GM03348 (cell line): ENCODE results near the gene TMEM126A.
"Not testable (repeated sequence)": the region's sequence is repeated elsewhere in the genome, so short reads cannot be mapped to it uniquely, and the experiment has no call there.

Experiments
- DNase-seq: peaks from one replicate; pipeline ENCODE4 v3.0.0; 2012; ENCODE audit warnings: low spot score

Gene TMEM126A

DNA sequence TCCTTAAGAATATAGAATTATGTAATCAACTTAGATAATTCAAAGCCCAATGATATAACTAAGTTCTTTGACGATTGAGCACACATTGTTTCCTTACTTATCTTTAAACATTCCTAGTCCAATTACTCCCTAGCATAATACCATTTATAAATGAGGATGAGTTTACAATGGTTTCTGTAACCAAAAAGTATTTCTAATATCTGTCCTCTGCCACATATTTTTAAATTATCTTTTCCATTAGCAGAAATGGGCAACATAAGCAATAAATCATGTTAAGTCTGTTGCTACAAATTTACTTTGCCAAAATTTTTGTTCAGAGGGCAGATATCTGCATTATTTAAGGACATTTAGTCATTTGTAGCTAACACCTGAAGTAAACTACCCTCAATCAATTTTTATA is 10.4 kb downstream of the TMEM126A start:
- DNase-seq, result no peak

GRCh38 chr11:85661972-85662664 is 14.4 kb downstream of the TMEM126A start:
- DNase-seq, result no peak

GRCh38 chr11:85663080-85663752 is 15.4 kb downstream of the TMEM126A start:
- no peak for DNase-seq

DNA sequence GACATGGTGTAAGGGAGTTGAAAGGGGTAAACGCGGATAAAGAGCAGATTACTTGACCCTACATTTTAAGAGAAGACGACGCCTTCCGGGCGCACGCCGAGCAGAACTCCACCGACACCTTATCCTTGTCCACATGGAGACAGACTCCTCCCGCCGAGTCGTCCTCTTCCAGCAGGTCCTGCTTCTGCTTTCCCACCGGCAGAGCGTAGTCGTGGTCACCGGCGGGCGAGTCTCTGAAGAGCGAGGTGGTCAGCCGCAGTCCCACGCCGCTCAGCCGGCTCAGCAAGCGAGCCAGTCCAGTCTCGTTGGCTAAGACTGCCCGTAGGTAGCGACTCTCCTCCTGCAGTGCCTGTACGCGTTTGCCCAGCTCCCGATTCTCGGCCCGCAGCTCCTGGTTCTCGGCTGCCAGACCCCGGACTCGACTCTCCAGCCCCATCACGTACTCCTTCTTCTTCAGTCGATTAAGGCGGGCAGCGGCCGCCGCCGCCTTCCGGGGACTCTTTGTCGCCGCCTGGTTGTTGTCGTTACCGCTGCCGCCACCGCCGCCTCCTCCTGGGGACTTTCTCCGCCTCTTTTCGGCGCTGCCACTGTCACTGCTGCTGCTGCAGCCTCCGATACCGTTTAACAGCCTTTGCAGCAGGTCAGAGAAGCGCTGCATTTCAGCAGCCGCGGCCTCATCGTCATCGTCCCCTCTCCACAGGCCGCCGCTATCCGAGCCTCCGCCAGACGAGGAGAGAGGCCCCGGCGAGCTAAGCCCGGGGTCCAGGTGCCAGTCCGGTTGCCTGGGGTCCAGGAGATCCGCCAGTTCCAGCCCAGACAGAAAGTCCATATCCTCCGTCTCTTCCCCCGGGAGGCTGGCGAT is 16.2 kb downstream of the TMEM126A start:
- peak; percentile 70 for DNase-seq

GRCh38 chr11:85664615-85665481 is 17.1 kb downstream of the TMEM126A start, which contains the start of gene CREBZF:
Gene CREBZF, minus strand, starts transcription at chr11:85665129. Its CDS starts 254 bp downstream, at chr11:85664875.
- DNase-seq, result peak; percentile 94

DNA sequence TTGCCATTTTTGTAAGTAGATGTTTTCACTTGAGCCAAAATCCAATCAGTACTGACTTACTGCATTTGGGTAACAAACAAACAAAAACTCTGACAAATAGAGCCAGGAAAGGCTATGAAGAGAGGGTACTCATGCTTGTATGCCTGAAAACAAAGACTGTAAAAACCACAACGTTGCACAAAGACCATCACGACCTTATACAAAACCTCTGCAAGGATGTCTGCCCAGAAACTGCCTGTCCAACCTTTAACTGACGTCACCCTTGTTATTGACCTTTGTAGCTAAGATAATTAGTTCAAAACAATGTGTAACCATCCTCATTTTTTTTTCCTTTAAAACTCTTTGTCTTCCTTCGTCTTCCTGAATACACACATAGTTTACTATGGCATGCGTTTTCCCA is 18.0 kb downstream of the TMEM126A start:
- no peak for DNase-seq

- no peak for DNase-seq
Observed at GRCh38 chr11:85666687-85667086, 18.9 kb downstream of the TMEM126A start.

- no peak for DNase-seq
Observed at GRCh38 chr11:85668157-85668556, 20.4 kb downstream of the TMEM126A start.

GRCh38 chr11:85670949-85671663 is 23.3 kb downstream of the TMEM126A start:
- not testable (repeated sequence) for DNase-seq

- no peak for DNase-seq
Observed at GRCh38 chr11:85672105-85672902, 24.5 kb downstream of the TMEM126A start.

- no peak for DNase-seq
Observed at GRCh38 chr11:85673393-85673792, 25.6 kb downstream of the TMEM126A start.

DNA sequence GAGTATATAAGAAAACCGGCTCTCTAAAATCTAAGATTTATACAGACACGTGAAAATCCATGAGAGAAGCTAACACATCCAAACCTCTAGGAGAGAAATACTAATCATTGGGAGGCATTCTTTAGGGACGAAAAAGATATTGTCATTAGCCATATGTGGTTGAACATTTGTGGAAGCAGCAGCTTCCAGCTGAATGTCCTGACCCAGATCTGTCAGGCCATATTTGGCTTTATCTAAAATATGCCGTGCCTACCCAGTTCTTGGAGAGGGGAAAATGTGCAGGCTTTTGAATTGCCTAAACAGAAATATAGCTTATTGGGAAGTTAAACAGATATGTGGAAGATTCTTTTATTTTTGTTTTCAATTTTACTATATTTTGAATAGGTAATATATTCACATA is 31.8 kb downstream of the TMEM126A start:
- DNase-seq, result no peak

DNA sequence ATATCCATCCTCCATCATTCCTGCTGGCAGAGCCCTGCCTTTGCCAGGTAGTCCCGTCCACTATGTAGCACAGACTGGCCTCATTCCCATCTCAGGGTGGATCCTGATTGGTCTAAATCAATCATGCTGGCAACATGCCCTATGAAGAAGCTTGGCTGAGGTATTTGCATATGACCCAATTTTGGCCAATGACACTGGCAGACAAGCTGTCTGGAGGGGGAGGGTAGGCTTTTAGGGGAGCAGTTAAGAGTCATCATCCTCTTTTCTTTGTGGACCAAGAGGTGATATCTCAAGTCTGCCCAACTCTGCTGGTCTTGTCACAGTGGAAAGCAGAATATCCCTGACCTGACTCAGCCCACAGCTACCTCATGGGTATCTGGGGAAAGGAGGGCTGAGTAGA is 33.1 kb downstream of the TMEM126A start:
- no peak for DNase-seq

- DNase-seq, result no peak
Observed at GRCh38 chr11:85682330-85683305, 34.9 kb downstream of the TMEM126A start.

DNA sequence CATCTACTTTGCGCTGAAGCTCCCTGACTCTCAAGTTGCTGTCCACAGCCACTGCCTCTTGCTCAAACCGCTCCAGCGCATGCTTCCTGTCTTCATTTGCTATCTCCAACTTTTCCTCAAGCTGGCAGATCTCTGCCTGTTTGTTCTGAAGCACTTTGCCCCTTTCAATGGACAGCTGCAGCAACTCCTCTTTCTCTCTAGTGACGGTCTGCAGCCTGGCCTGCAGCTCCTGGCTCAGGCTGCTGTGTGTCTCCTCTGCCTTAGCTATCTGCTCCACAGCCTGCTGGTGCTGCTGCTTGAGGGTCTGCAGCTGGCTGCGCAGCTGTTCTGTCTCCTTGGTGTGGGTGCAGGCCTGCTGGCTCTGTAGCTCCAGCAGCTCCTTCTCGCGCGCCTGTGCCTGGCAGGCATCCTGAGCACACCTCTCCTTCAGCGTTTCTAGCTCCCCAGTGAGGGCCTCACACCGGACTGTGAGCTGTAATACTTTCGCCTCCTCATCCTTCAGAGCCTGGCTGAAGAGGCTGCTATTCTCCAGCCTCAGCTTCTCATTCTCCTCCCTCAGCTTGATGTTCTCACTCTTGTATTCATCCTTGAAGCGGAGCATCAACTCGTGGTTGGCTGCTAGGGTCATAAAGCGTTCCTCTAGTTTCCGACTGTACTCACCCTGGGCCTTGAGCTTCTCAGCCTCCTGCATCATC is 37.5 kb downstream of the TMEM126A start:
- peak; percentile 35 for DNase-seq

GRCh38 chr11:85685820-85686459 is 38.2 kb downstream of the TMEM126A start, which contains the start of gene CCDC89:
Gene CCDC89, minus strand, starts transcription at chr11:85686195. Its CDS starts 65 bp downstream, at chr11:85686130.
- peak; percentile 98 for DNase-seq

DNA sequence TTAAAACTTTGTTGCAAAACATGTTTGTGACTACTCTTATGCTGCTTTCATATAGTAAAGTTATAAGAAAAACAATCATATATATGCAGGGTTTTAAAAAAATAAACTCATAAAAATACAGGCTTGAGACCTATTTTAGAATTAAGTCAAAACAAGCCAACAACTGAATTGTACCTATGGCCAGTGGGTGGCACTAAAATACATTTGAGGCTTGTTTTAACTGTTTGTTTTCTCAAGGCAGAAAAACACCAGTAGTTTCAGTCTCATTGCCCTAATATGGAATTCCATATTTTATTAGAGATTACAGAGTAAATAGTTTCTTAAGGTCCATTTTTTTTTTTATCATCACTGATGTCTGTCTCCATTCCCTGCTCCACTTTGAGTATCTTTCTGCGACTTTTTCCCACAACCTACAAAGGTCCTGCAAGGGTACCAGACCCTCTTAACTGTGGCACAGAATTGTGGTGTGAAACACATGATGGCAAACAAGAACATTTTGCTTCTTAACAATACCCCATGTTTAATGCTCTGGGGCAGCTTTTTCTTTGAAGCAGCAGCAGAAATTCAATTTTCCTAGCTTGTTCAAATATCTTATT is 46.7 kb downstream of the TMEM126A start:
- peak; percentile 52 for DNase-seq
